ENCODE results near the gene SPATA18.

GRCh38 chr4:52106191-52106590, 55.1 kb downstream of the SPATA18 start:
- TF ChIP-seq POLR2AphosphoS5 (IDR thresholded peaks at IDR 0.05; ENCODE audit: low read depth, low read length) (no peak), POLR2A (IDR thresholded peaks at IDR 0.05; ENCODE audit: control extremely low read depth in 1 of 2, low read depth in 2 of 2, low read length in 2 of 2) (no peak), CTCF (IDR thresholded peaks at IDR 0.05; ENCODE audit: control extremely low read depth in 1 of 3, insufficient read depth in 1 of 3, low read depth in 1 of 3, low read length in 3 of 3) (no peak), CHD7 (IDR thresholded peaks at IDR 0.05; ENCODE audit: insufficient replicate concordance, low read length) (no peak), CHD2 (IDR thresholded peaks at IDR 0.05; ENCODE audit: low read length) (no peak), GTF2F1 (IDR thresholded peaks at IDR 0.05; ENCODE audit: borderline replicate concordance, low read depth, low read length) (no peak)

Data from H1 (cell line).